ENCODE measurements around the gene SVIL.
"Not testable (repeated sequence)": the region's sequence is repeated elsewhere in the genome, so short reads cannot be mapped to it uniquely, and the experiment has no call there.

The SVIL gene

DNA sequence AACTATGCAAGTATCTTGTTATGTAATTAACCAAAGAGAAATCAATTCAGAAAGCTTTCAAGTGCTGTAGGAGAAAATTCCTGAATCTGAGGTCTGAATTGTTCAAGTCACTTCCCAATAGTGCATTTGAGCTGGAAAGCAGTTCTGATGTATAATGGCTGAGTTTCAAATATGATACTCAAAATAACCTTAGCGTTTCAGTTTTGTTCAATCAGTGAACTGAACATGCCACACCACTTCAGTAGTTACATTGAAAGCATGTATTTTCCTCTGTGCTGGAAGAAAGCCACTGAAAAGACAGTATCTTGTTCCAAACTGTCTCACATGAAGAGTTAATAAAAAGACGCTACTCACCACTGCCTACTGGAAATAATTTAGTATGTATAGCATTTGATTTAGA is 64.5 kb downstream of the SVIL start:
- not testable (repeated sequence) for H3K27me3 ChIP-seq (ENCODE audit: control insufficient read depth, insufficient read depth, low read length); H3K4me3 ChIP-seq (ENCODE audit: low read depth, low read length); H3K9me3 ChIP-seq (ENCODE audit: control insufficient read depth, insufficient read depth, low read depth, low read length); H3K9ac ChIP-seq (ENCODE audit: low read length); H3K27ac ChIP-seq (ENCODE audit: low read depth, low read length); H3K36me3 ChIP-seq (ENCODE audit: control insufficient read depth, insufficient read depth, low read length)
- peaks cover 15% of the 10 kb centered on the region for H3K4me1 ChIP-seq (ENCODE audit: control insufficient read depth, insufficient read depth, low read length)

DNA sequence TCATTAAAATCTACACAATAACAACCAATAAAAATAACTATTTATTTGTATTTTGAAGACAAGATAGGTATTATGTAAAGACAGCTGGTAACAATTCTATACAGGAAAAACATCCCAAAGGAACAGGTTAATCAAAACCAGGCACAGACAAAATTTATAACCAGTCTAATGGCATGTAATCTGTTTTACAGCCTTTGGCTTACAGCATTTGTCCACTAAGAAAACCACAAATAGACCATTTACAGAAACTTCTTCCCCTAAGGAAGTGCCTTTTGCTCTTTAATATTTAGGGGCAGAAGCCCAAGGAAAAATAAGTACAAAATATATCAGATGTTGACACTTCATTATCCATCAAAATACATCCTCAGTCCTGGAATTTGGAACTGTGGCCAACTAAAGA is 65.0 kb downstream of the SVIL start:
- Histone ChIP-seq H3K27ac (ENCODE audit: low read depth, low read length) (no peak overlapping the region), H3K9me3 (ENCODE audit: control insufficient read depth, insufficient read depth, low read depth, low read length) (no peaks in the 10 kb centered on the region), H3K4me1 (ENCODE audit: control insufficient read depth, insufficient read depth, low read length) (peaks cover 15% of the 10 kb centered on the region), H3K27me3 (ENCODE audit: control insufficient read depth, insufficient read depth, low read length) (no peaks in the 10 kb centered on the region), H3K4me3 (ENCODE audit: low read depth, low read length) (no peak overlapping the region), H3K9ac (ENCODE audit: low read length) (no peak overlapping the region), H3K36me3 (ENCODE audit: control insufficient read depth, insufficient read depth, low read length) (no peaks in the 10 kb centered on the region)

DNA sequence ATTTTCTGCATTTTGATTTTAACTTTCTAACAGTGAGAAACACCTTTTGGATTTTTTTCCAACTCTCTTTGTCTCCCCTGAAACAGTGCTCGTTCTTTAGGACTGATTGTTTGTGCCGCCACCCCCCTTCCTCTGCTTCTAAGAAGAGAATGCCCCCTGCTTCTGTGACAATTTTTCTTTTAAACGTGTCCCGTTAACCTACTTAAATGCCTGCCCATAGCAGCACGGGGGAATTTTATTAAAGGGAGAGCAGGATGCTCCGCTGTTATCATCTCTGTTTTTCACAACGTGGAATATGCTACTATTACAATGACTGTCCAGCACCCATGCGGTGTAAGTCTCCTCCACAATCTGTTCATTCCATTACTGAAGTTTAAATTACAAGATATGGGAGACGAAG is 67.8 kb downstream of the SVIL start:
- no peaks in the 10 kb centered on the region; the same call in 1 of the 2 replicates for H3K36me3 ChIP-seq (ENCODE audit: control insufficient read depth, insufficient read depth, low read length)
- H3K4me1 ChIP-seq (ENCODE audit: control insufficient read depth, insufficient read depth, low read length), result peaks cover 15% of the 10 kb centered on the region
- no peak overlapping the region for H3K27ac ChIP-seq (ENCODE audit: low read depth, low read length)
- H3K9ac ChIP-seq (ENCODE audit: low read length), result no peak overlapping the region
- H3K4me3 ChIP-seq (ENCODE audit: low read depth, low read length), result no peak overlapping the region
- no peaks in the 10 kb centered on the region for H3K9me3 ChIP-seq (ENCODE audit: control insufficient read depth, insufficient read depth, low read depth, low read length)
- no peaks in the 10 kb centered on the region for H3K27me3 ChIP-seq (ENCODE audit: control insufficient read depth, insufficient read depth, low read length)

DNA sequence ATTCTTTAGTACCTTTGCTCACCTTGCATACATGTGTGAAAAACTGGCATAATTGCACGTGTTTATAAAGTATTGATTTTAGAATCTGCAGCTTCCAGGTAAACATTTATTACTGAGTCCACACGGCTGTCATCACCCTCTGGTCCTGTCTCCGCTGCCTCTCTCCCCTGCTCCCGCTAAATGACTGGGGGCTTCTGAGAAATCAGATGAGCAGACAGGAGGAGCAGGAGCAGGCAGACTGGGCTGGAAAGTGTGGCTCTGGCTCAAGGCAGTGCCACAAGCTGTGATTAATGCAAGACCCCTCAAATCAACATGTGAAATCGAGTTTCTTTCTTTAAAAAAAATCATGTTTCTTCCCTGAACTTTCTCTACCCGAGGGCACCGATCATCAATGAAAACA is 68.6 kb downstream of the SVIL start:
- not testable (repeated sequence) for H3K9ac ChIP-seq (ENCODE audit: low read length); H3K9me3 ChIP-seq (ENCODE audit: control insufficient read depth, insufficient read depth, low read depth, low read length); H3K27ac ChIP-seq (ENCODE audit: low read depth, low read length); H3K36me3 ChIP-seq (ENCODE audit: control insufficient read depth, insufficient read depth, low read length); H3K4me3 ChIP-seq (ENCODE audit: low read depth, low read length); H3K27me3 ChIP-seq (ENCODE audit: control insufficient read depth, insufficient read depth, low read length)
- H3K4me1 ChIP-seq (ENCODE audit: control insufficient read depth, insufficient read depth, low read length), result peaks cover 15% of the 10 kb centered on the region

DNA sequence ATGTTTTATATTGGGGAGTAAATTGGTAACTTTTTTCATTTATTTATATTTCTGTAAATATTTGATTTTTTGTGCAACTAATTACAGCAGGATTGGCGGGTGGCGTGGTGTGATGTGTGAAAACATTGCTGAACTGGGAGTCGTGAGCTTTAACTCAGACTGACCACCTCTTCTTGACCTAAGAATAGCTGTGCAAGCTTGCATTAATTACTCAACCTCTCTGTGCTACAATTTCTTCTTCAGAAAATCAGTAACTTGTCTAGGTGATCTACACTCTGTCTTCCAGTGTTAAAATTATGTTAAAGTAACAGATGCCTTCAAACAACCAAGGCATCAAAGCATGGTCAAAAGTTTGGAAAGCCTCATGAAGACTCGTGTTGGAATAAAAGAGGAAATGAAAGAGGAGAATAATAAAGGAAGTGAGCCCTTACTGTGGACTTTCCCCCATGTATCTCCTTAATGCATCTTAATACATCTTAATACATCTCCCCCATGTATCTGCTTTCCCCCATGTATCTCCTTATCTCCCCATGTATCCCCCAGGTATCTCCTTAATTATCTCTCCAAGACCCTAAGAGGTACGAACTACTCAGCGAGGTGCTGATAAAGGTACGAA is 71.2 kb downstream of the SVIL start:
- Histone ChIP-seq H3K27me3 (ENCODE audit: control insufficient read depth, insufficient read depth, low read length) (no peaks in the 10 kb centered on the region), H3K9ac (ENCODE audit: low read length) (no peak overlapping the region), H3K36me3 (ENCODE audit: control insufficient read depth, insufficient read depth, low read length) (no peaks in the 10 kb centered on the region; the same call in 1 of the 2 replicates), H3K4me1 (ENCODE audit: control insufficient read depth, insufficient read depth, low read length) (peaks cover 2% of the 10 kb centered on the region), H3K9me3 (ENCODE audit: control insufficient read depth, insufficient read depth, low read depth, low read length) (no peaks in the 10 kb centered on the region), H3K27ac (ENCODE audit: low read depth, low read length) (no peak overlapping the region), H3K4me3 (ENCODE audit: low read depth, low read length) (no peak overlapping the region)

DNA sequence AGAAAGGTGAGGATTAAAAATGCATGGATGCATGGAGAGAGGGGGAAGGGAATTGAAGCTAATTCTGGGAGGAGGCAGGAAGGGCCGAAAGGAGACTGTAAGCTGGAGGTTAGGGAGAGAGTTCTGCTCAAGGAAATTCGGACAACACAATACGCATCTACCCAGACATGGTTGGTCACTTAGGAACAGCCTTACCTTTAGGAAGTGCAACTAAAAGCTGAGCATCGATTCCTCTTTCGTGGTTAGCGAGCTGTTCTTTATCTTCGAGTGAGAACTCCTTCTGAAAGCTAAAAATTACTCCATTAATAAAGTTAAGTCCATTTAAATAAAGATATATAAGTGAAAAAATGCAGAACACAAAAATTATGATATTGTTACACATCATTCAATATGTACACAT is 71.8 kb downstream of the SVIL start:
- not testable (repeated sequence) for H3K4me1 ChIP-seq (ENCODE audit: control insufficient read depth, insufficient read depth, low read length); H3K9ac ChIP-seq (ENCODE audit: low read length); H3K27me3 ChIP-seq (ENCODE audit: control insufficient read depth, insufficient read depth, low read length); H3K36me3 ChIP-seq (ENCODE audit: control insufficient read depth, insufficient read depth, low read length); H3K4me3 ChIP-seq (ENCODE audit: low read depth, low read length); H3K9me3 ChIP-seq (ENCODE audit: control insufficient read depth, insufficient read depth, low read depth, low read length); H3K27ac ChIP-seq (ENCODE audit: low read depth, low read length)

DNA sequence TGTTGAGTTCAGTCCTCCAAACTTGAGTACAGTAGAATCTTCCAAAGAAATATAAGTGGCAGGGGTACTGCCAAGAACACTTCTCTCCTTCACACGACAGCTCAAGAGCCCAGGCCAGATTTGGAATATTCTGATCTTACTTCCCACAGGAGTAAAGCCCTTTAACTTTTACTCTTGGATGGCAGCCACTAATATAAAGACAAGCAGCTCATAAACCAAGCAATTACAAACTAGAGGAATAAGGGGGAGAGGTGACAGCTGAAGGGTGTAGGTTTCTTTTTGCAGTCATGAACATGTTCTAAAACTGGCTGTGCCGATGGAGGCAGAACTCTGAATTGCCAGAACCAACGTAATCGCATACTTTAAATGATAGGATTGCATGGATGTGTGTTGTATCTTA is 74.8 kb downstream of the SVIL start:
- H3K27ac ChIP-seq (ENCODE audit: low read depth, low read length), result no peak overlapping the region
- no peak overlapping the region for H3K9ac ChIP-seq (ENCODE audit: low read length)

DNA sequence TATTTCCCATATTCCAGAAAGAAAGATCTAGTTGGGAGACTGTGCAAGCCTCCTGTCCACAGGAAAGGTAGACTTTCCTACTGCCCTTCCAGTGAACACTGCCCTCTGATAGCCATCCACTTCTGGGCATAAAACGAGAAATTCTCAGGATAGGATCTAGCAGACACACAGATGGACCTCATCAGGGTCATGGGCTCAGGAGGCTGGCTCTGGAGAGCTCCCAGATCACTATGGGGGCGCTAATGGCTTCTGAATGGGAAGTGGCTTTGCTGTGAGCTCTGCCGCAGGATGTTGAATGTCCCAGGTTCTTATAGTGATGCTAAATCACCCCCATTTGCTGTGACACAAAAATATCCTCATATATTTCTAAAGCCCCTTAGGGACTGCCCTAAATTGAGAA is 77.1 kb downstream of the SVIL start:
- H3K27me3 ChIP-seq (ENCODE audit: control insufficient read depth, insufficient read depth, low read length), result no peaks in the 10 kb centered on the region
- no peak overlapping the region for H3K27ac ChIP-seq (ENCODE audit: low read depth, low read length)
- no peak overlapping the region for H3K9ac ChIP-seq (ENCODE audit: low read length)
- peaks cover 11% of the 10 kb centered on the region for H3K36me3 ChIP-seq (ENCODE audit: control insufficient read depth, insufficient read depth, low read length)
- H3K4me3 ChIP-seq (ENCODE audit: low read depth, low read length), result no peak overlapping the region
- peaks cover 23% of the 10 kb centered on the region for H3K4me1 ChIP-seq (ENCODE audit: control insufficient read depth, insufficient read depth, low read length)
- no peaks in the 10 kb centered on the region for H3K9me3 ChIP-seq (ENCODE audit: control insufficient read depth, insufficient read depth, low read depth, low read length)

More for the DNA sequence above, 74.8 kb downstream of the SVIL start:
- Histone ChIP-seq H3K9me3 (ENCODE audit: control insufficient read depth, insufficient read depth, low read depth, low read length) (no peaks in the 10 kb centered on the region), H3K36me3 (ENCODE audit: control insufficient read depth, insufficient read depth, low read length) (no peaks in the 10 kb centered on the region; the same call in 1 of the 2 replicates), H3K27me3 (ENCODE audit: control insufficient read depth, insufficient read depth, low read length) (no peaks in the 10 kb centered on the region), H3K4me1 (ENCODE audit: control insufficient read depth, insufficient read depth, low read length) (peaks cover 17% of the 10 kb centered on the region), H3K4me3 (ENCODE audit: low read depth, low read length) (no peak overlapping the region)

DNA sequence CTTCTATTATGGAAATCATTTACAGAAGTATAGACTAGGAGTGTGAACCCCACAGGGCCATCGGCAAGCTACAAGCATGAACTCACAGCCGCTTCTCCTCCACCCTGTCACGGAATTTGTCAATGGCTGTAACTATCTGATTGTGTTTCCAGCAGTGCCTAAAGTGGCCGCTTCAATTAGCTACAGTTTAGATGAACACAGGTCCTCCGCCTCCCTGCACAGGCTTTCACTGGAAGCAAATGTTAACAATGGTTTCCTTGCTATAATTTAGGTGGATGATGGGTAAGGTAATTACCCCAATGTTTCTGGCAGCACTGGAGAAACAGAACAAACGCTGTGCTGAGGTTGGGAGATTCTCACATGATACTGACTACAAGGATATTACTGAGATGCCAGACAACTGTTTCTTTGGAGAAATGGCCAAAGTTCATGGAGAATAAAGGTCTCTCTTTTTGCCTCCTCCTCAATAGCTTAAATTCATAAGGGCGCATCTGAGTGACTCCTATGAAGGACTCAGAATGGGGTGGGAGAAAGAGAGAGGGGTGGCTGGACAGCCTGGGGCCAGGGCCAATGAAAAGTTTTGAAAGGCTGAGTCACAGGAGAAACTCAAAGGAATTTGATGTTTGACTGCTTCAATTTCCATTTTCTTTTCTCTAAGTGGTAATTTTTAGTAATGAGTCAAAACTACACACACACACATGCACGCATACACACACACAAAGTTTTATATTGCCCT is 78.9 kb downstream of the SVIL start:
- Histone ChIP-seq H3K27ac (ENCODE audit: low read depth, low read length) (peak overlapping the region; percentile 9; the same call in 1 of the 2 replicates), H3K36me3 (ENCODE audit: control insufficient read depth, insufficient read depth, low read length) (peaks cover 18% of the 10 kb centered on the region), H3K9ac (ENCODE audit: low read length) (no peak overlapping the region), H3K4me1 (ENCODE audit: control insufficient read depth, insufficient read depth, low read length) (peaks cover 23% of the 10 kb centered on the region), H3K27me3 (ENCODE audit: control insufficient read depth, insufficient read depth, low read length) (no peaks in the 10 kb centered on the region), H3K9me3 (ENCODE audit: control insufficient read depth, insufficient read depth, low read depth, low read length) (no peaks in the 10 kb centered on the region), H3K4me3 (ENCODE audit: low read depth, low read length) (no peak overlapping the region)

DNA sequence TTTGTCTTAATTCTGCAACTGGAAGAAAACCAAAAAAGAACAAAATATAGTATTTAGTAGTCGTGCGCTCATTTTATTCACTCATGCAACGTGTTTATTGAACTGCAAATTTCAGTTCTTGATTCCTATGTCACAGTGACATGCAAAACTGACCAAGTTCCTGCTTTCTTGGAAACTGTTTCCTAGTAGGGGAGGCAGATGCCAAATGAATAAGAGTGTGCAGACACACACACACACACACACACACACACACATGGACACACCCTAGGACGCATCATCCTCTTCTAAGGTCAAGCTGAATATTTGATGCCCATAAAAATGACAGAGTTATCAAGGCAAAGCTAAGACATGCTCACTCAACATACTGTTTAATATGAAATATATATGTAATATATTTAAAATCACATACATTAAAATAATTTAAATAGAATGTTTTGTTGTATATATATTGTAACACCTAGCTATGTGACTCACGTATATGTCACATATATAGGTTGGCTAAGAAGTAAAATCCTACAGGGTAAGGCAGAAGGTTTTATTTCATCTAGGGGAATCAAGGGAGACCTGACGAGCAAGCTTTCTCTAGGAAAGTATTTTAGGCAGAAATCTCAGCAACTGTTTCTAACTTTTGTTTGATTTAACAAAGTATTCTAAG is 79.6 kb downstream of the SVIL start:
- Histone ChIP-seq H3K9ac (ENCODE audit: low read length) (no peak overlapping the region), H3K4me1 (ENCODE audit: control insufficient read depth, insufficient read depth, low read length) (peaks cover 23% of the 10 kb centered on the region), H3K27me3 (ENCODE audit: control insufficient read depth, insufficient read depth, low read length) (no peaks in the 10 kb centered on the region), H3K36me3 (ENCODE audit: control insufficient read depth, insufficient read depth, low read length) (peaks cover 25% of the 10 kb centered on the region), H3K9me3 (ENCODE audit: control insufficient read depth, insufficient read depth, low read depth, low read length) (no peaks in the 10 kb centered on the region), H3K4me3 (ENCODE audit: low read depth, low read length) (no peak overlapping the region), H3K27ac (ENCODE audit: low read depth, low read length) (no peak overlapping the region)

DNA sequence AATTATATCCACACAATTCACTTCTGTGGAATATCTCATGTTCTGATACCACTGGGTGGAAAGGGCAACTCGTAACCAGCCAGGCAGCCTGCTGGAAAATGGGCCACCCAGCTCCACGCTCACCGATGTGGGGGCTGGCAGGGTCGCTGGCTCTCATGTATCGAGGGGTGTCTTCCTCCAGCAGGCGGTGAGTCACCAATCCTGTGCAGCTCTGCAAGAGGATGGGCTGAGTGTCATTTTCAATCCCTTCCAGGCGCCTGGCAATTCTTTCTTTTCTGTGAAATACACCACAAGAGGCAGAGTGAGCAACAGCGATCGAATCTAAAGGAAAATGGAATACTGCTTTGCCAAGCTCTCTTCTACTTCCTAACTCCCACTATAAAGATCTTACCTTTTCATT is 80.1 kb downstream of the SVIL start:
- Histone ChIP-seq H3K9ac (ENCODE audit: low read length) (no peak overlapping the region), H3K9me3 (ENCODE audit: control insufficient read depth, insufficient read depth, low read depth, low read length) (no peaks in the 10 kb centered on the region), H3K36me3 (ENCODE audit: control insufficient read depth, insufficient read depth, low read length) (peaks cover 28% of the 10 kb centered on the region), H3K4me3 (ENCODE audit: low read depth, low read length) (no peak overlapping the region), H3K27me3 (ENCODE audit: control insufficient read depth, insufficient read depth, low read length) (no peaks in the 10 kb centered on the region), H3K4me1 (ENCODE audit: control insufficient read depth, insufficient read depth, low read length) (peaks cover 23% of the 10 kb centered on the region), H3K27ac (ENCODE audit: low read depth, low read length) (no peak overlapping the region)

Measured in HUES6 (cell line).